Activated CD8-positive, alpha-beta memory T cell treated with anti-CD3 and anti-CD28 coated beads, Interleukin-2, amount 50 U/mL, for 48 hours (primary cell): ENCODE measurements around the gene FTH1.

Experiments
- DNase-seq: peaks from one replicate; pipeline ENCODE4 v3.0.0-alpha.2; 2020

The FTH1 gene

GRCh38 chr11:61914471-61915171 lies 52.8 kb downstream of the FTH1 start:
- no peak for DNase-seq
